ENCODE data around the gene TIMM22.

- no peak for TF ChIP-seq CTCF (CRISPR knock-in tag; IDR thresholded peaks at IDR 0.05)
- TF ChIP-seq POLR2A (IDR thresholded peaks at IDR 0.05; ENCODE audit: insufficient read depth in 1 of 2, low read depth in 2 of 2, low read length in 2 of 2), result no peak
- TF ChIP-seq KLF9 (CRISPR knock-in tag; IDR thresholded peaks at IDR 0.05; ENCODE audit: low read depth), result no peak
- no peak for TF ChIP-seq ZIK1 (CRISPR knock-in tag; IDR thresholded peaks at IDR 0.05; ENCODE audit: borderline replicate concordance, low read depth)
- TF ChIP-seq ZNF382 (CRISPR knock-in tag; IDR thresholded peaks at IDR 0.05; ENCODE audit: borderline replicate concordance), result no peak
- no peak for TF ChIP-seq ZBTB38 (CRISPR knock-in tag; IDR thresholded peaks at IDR 0.05)
- no peak for TF ChIP-seq CHD2 (IDR thresholded peaks at IDR 0.05; ENCODE audit: low read depth, low read length)
- TF ChIP-seq NFE2 (CRISPR knock-in tag; IDR thresholded peaks at IDR 0.05), result no peak
- TF ChIP-seq EZH2 (conservative IDR thresholded peaks at IDR 0.05; ENCODE audit: low read depth, low read length), result no peak
Measured at GRCh38 chr17:1042486-1042885, 45.6 kb downstream of the TIMM22 start.
